Liver (tissue), 9 donors: ENCODE measurements around the gene HYKK. TPM values are rescaled to one million over a fixed set of nuclear protein-coding genes. Genes with fewer than 3 reads are reported as not detected.
A peak's percentile ranks its signal among the peaks of the same experiment; 100 is the strongest.

Source experiments
- DNase-seq: peaks from one replicate; pipeline ENCODE4 v3.0.0-alpha.2; 2017; ENCODE audit warnings: low spot score
- H3K27ac ChIP-seq, 2 donors: one replicate each; pipeline ENCODE4 v1.7.0; 2013; ENCODE audit warnings: inconsistent platforms in 2 of 2, low read length in 2 of 2, control low read depth in 1 of 2, low read depth in 1 of 2, mild to moderate bottlenecking in 1 of 2
- H3K27me3 ChIP-seq, 4 donors: one replicate each; pipeline versions ENCODE4 v1.6.1 to v1.7.0; 2013; ENCODE audit warnings: low read length in 3 of 4, inconsistent platforms in 1 of 4, mild to moderate bottlenecking in 1 of 4, moderate library complexity in 1 of 4; ENCODE audit not compliant: control insufficient read depth in 4 of 4, insufficient read depth in 4 of 4
- H3K36me3 ChIP-seq, 4 donors: one replicate each; pipeline versions ENCODE4 v1.6.1 to v1.7.0; 2013; ENCODE audit warnings: low read length in 3 of 4, mild to moderate bottlenecking in 3 of 4, low read depth in 1 of 4, moderate library complexity in 1 of 4; ENCODE audit not compliant: control insufficient read depth in 4 of 4, insufficient read depth in 3 of 4
- H3K4me1 ChIP-seq, 4 donors: one replicate each; pipeline versions ENCODE4 v1.6.1 to v1.7.0; 2013; ENCODE audit warnings: low read length in 3 of 4, mild to moderate bottlenecking in 3 of 4, moderate library complexity in 1 of 4; ENCODE audit not compliant: control insufficient read depth in 4 of 4, insufficient read depth in 4 of 4
- H3K4me3 ChIP-seq, 3 donors: one replicate each; pipeline versions ENCODE4 v1.6.1 to v1.7.0; 2013; ENCODE audit warnings: low read length in 3 of 3, control low read depth in 1 of 3, low read depth in 1 of 3, mild to moderate bottlenecking in 1 of 3
- H3K9ac ChIP-seq, 2 donors: one replicate each; pipeline ENCODE4 v1.7.0; 2013; ENCODE audit warnings: low read length in 2 of 2, mild to moderate bottlenecking in 2 of 2, moderate library complexity in 2 of 2, control low read depth in 1 of 2, low read depth in 1 of 2
- H3K9me3 ChIP-seq, 4 donors: one replicate each; pipeline versions ENCODE4 v1.6.1 to v1.7.0; 2013; ENCODE audit warnings: low read length in 3 of 4; ENCODE audit not compliant: control insufficient read depth in 4 of 4
- ATF3 ChIP-seq: IDR thresholded peaks from 2 replicates; pipeline ENCODE4 v1.6.1; 2016; ENCODE audit warnings: antibody characterized with exemption
- CTCF ChIP-seq: fragments of 150-350 bp; IDR thresholded peaks from 2 replicates; pipeline ENCODE4 v1.5.1; 2017; ENCODE audit warnings: improper control_type of control experiment, low read depth, low read length; ENCODE audit not compliant: missing input control
- EGR1 ChIP-seq, 2 donors: IDR thresholded peaks; 2 replicates each; pipeline ENCODE4 v1.6.1; 2016 to 2018; ENCODE audit warnings: antibody characterized with exemption in 2 of 2, low read depth in 2 of 2
- FOXA1 ChIP-seq: IDR thresholded peaks from 2 replicates; pipeline ENCODE4 v1.6.1; 2016; ENCODE audit warnings: antibody characterized with exemption
- FOXA2 ChIP-seq: IDR thresholded peaks from 2 replicates; pipeline ENCODE4 v1.6.1; 2016; ENCODE audit warnings: antibody characterized with exemption
- GABPA ChIP-seq, 2 donors: IDR thresholded peaks in 1 of 2; conservative IDR thresholded peaks in 1 of 2; 2 replicates each; pipeline ENCODE4 v1.6.1; 2016; ENCODE audit warnings: antibody characterized with exemption in 2 of 2, mild to moderate bottlenecking in 1 of 2, moderate library complexity in 1 of 2
- HNF4A ChIP-seq, 2 donors: conservative IDR thresholded peaks; 2 replicates each; pipeline ENCODE4 v1.6.1; 2016; ENCODE audit warnings: antibody characterized with exemption in 2 of 2, mild to moderate bottlenecking in 2 of 2
- HNF4G ChIP-seq: IDR thresholded peaks from 2 replicates; pipeline ENCODE4 v1.6.1; 2016; ENCODE audit warnings: antibody characterized with exemption
- NR2F2 ChIP-seq: IDR thresholded peaks from 2 replicates; pipeline ENCODE4 v1.6.1; 2016; ENCODE audit warnings: antibody characterized with exemption
- RAD21 ChIP-seq, 2 donors: IDR thresholded peaks; 2 replicates each; pipeline ENCODE4 v1.6.1; 2016; ENCODE audit warnings: antibody characterized with exemption in 2 of 2, mild to moderate bottlenecking in 2 of 2
- RXRA ChIP-seq, 2 donors: IDR thresholded peaks; 2 replicates each; pipeline ENCODE4 v1.6.1; 2017 to 2018; ENCODE audit warnings: antibody characterized with exemption in 2 of 2, mild to moderate bottlenecking in 1 of 2
- SP1 ChIP-seq: IDR thresholded peaks from 2 replicates; pipeline ENCODE4 v1.6.1; 2018; ENCODE audit warnings: antibody characterized with exemption, mild to moderate bottlenecking
- TAF1 ChIP-seq: conservative IDR thresholded peaks from 2 replicates; pipeline ENCODE4 v1.6.1; 2016; ENCODE audit warnings: antibody characterized with exemption, mild to moderate bottlenecking
- YY1 ChIP-seq: IDR thresholded peaks from 2 replicates; pipeline ENCODE4 v1.6.1; 2016; ENCODE audit warnings: antibody characterized with exemption, mild to moderate bottlenecking
- WGBS: extraction: QIAGEN DNeasy Blood & Tissue Kit; methylation state at CpG from one replicate; pipeline ENCODE4 v1.1.7; 2013; 5-methylcytosine and 5-hydroxymethylcytosine counted together
- polyA plus RNA-seq, 2 donors: library from polyadenylated mRNA; stranded (reverse) in 1 of 2; unstranded in 1 of 2; fragments of 200-250 nt in 1 of 2; fragments of >200 nt in 1 of 2; fragmentation: Nextera tagmentation in 1 of 2; extraction: Ambion mirVana in 1 of 2; gene quantifications; one replicate each; pipeline versions ENCODE4 v1.2.1 to v1.2.3, GENCODE V29; 2013 to 2015
- total RNA-seq, 2 donors: library from RNA; depleted of rRNA; stranded (reverse); fragments of >200 nt; gene quantifications; one replicate each; pipeline ENCODE4 v1.2.3, GENCODE V29; 2014
- TF ChIP-seq, protein P1 (sequence below): IDR thresholded peaks from 2 replicates; pipeline ENCODE4 v1.6.1; 2016; ENCODE audit warnings: antibody characterized with exemption
- TF ChIP-seq, protein P2 (sequence below): IDR thresholded peaks from 2 replicates; pipeline ENCODE4 v1.6.1; 2016; ENCODE audit warnings: antibody characterized with exemption
- donor health status: healthy.
- donor health status: healthy.
- donor health status: healthy.
- donor health status: healthy.
- donor health status: healthy.

Gene HYKK
- total and polyA plus RNA-seq, 4 donors, result 1.7 to 7.7 (median 2.2) TPM

DNA sequence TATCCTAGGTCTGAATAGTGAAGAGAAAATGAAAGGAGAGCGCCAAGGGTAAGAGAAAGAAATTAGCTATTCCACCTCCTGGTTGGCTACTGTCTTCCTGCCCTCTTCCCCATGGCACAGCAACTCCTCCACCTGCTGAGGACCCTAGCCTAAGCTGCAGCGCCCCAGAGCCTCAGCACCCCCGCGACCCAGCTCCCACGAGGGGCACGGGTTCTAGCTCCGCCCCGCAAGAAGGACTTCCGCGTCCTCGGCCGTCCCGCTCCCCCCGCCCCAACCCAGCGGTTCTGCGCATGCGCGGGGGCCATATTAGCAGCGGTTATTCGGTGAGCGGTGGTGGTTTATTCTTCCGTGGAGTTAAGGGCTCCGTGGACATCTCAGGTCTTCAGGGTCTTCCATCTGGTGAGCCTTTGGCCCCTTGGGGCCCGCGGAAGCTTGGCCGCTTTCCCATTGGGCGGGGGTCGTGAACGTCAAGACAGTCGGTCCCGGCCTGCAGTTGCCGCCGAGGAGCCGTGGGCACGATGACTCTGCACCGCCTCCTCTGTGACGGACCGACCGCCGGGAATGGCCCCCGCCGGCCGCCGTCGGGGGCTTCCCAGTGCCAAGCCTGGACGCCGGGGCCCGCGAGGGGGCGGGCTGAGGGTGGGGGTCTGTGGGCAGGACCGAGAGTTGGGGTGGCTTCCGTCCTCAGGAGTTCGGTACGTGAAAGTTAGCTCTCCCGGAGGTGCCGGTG, 32.9 kb downstream of the HYKK start, which contains the start of gene PSMA4:
Gene PSMA4 (plus strand): TSS at position 304 of the 730 bp plus-strand sequence. CDS start 1,484 bp downstream, outside the sequence.
- TF ChIP-seq CTCF (no peak), RXRA (IDR thresholded peaks at IDR 0.05) (peak in 1 of 2 donors; percentile 6), YY1 (peak; percentile 98), RAD21 (IDR thresholded peaks at IDR 0.05) (no peak), GABPA (IDR thresholded peaks at IDR 0.05 in 1 of 2, conservative IDR thresholded peaks at IDR 0.05 in 1 of 2) (peak in 1 of 2 donors; percentile 45), ATF3 (no peak)
- TF ChIP-seq, protein P1, sequence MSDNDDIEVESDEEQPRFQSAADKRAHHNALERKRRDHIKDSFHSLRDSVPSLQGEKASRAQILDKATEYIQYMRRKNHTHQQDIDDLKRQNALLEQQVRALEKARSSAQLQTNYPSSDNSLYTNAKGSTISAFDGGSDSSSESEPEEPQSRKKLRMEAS, result peak; percentile 34
- TF ChIP-seq, protein P2, sequence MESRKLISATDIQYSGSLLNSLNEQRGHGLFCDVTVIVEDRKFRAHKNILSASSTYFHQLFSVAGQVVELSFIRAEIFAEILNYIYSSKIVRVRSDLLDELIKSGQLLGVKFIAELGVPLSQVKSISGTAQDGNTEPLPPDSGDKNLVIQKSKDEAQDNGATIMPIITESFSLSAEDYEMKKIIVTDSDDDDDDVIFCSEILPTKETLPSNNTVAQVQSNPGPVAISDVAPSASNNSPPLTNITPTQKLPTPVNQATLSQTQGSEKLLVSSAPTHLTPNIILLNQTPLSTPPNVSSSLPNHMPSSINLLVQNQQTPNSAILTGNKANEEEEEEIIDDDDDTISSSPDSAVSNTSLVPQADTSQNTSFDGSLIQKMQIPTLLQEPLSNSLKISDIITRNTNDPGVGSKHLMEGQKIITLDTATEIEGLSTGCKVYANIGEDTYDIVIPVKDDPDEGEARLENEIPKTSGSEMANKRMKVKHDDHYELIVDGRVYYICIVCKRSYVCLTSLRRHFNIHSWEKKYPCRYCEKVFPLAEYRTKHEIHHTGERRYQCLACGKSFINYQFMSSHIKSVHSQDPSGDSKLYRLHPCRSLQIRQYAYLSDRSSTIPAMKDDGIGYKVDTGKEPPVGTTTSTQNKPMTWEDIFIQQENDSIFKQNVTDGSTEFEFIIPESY, result peak; percentile 74
- WGBS, result under 1% methylated on average over 56 of the region's 56 CpGs
- peak within 1 kb of the TSS; percentile 90 to 98 (median 92) for H3K4me3 ChIP-seq

GRCh38 chr15:78540871-78541743, 33.7 kb downstream of the HYKK start:
- H3K9ac ChIP-seq, result peak overlapping the region; percentile 98 to 100
- peak overlapping the region; percentile 96 to 98 for H3K27ac ChIP-seq
- peak overlapping the region; percentile 90 to 98 (median 92) for H3K4me3 ChIP-seq
- peaks cover 0 to 21% (median 11%) of the 10 kb centered on the region in 4 donors for H3K4me1 ChIP-seq
- H3K36me3 ChIP-seq, result peaks cover 5 to 28% (median 26%) of the 10 kb centered on the region in 4 donors
- no peaks in the 10 kb centered on the region for H3K27me3 ChIP-seq
- DNase-seq, result no peak
- no peak for TF ChIP-seq SP1
- no peak for TF ChIP-seq ATF3
- TF ChIP-seq, protein P2, result no peak
- TF ChIP-seq FOXA2, result no peak
- TF ChIP-seq EGR1 (IDR thresholded peaks at IDR 0.05; ENCODE audit: low read depth in 2 of 2), result no peak
- no peak for TF ChIP-seq HNF4G
- no peak for TF ChIP-seq HNF4A (conservative IDR thresholded peaks at IDR 0.05)
- no peak for TF ChIP-seq RAD21 (IDR thresholded peaks at IDR 0.05)
- no peak for TF ChIP-seq YY1
- no peak for TF ChIP-seq FOXA1
- no peak for TF ChIP-seq TAF1
- no peak for TF ChIP-seq CTCF
- no peak for TF ChIP-seq NR2F2
- no peaks in the 10 kb centered on the region for H3K9me3 ChIP-seq
- 1% methylated on average over 17 of the region's 17 CpGs for WGBS

More for the DNA sequence above, 32.9 kb downstream of the HYKK start, which contains the start of gene PSMA4:
- peaks cover 0 to 21% (median 11%) of the 10 kb centered on the region in 4 donors for H3K4me1 ChIP-seq
- peak within 1 kb of the TSS; percentile 98 to 100 for H3K9ac ChIP-seq
- H3K36me3 ChIP-seq, result peaks cover 1 to 20% (median 18%) of the 10 kb centered on the region in 4 donors
- no peaks in the 10 kb centered on the region for H3K27me3 ChIP-seq
- H3K9me3 ChIP-seq, result no peaks in the 10 kb centered on the region
- H3K27ac ChIP-seq, result peak within 1 kb of the TSS; percentile 96 to 98
- peak; percentile 94 for DNase-seq
